Activated naive CD8-positive, alpha-beta T cell treated with anti-CD3 and anti-CD28 coated beads, Interleukin-2, amount 50 U/mL, for 24 hours (primary cell): Measurements from ENCODE around the gene SMIM35.

Source experiments
- ATAC-seq: fragments of 150-1000 bp; cut with Tn5 transposase; one replicate; pipeline ENCODE4 v1.10.0; 2021
- DNase-seq: peaks from one replicate; pipeline ENCODE4 v3.0.0; 2021
- H3K27ac Mint-ChIP-seq: one replicate; pipeline ENCODE4 v1.8.0; 2021; ENCODE audit warnings: mild to moderate bottlenecking, mixed read lengths
- H3K27me3 Mint-ChIP-seq: one replicate; pipeline ENCODE4 v1.8.0; 2021; ENCODE audit warnings: mixed read lengths
- H3K36me3 Mint-ChIP-seq: one replicate; pipeline ENCODE4 v1.8.0; 2021; ENCODE audit warnings: low read depth, mixed read lengths
- H3K4me1 Mint-ChIP-seq: one replicate; pipeline ENCODE4 v1.8.0; 2021; ENCODE audit warnings: mixed read lengths
- H3K4me3 Mint-ChIP-seq: one replicate; pipeline ENCODE4 v1.8.0; 2021; ENCODE audit warnings: mild to moderate bottlenecking, moderate library complexity, mixed read lengths
- H3K9me3 Mint-ChIP-seq: one replicate; pipeline ENCODE4 v1.8.0; 2021; ENCODE audit warnings: mixed read lengths

Gene SMIM35

DNA sequence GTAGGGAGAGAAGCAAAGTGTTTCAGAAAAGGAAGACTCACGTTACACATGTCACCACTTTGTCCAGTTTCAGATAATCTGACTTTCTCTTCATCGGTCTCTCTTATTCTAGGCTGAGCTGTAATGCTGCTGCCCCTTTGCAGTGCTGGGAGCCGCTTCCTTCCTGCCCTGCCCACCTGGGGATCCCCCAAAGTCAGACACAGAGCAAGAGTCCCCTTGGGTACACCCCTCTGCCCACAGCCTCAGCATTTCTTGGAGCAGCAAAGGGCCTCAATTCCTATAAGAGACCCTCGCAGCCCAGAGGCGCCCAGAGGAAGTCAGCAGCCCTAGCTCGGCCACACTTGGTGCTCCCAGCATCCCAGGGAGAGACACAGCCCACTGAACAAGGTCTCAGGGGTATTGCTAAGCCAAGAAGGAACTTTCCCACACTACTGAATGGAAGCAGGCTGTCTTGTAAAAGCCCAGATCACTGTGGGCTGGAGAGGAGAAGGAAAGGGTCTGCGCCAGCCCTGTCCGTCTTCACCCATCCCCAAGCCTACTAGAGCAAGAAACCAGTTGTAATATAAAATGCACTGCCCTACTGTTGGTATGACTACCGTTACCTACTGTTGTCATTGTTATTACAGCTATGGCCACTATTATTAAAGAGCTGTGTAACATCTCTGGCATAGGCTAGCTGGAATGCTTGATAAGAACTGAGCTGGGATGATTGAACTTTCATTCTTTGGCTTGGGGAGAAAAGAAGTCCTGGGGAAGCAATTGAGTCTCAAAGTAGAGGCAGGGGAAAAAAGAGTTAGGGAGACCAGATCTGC is 31.2 kb upstream of the SMIM35 start:
- Mint-ChIP-seq H3K27me3 (peaks cover 9% of the 10 kb centered on the region), H3K9me3 (no peaks in the 10 kb centered on the region), H3K4me1 (peaks cover 2% of the 10 kb centered on the region), H3K36me3 (no peaks in the 10 kb centered on the region), H3K27ac (no peak overlapping the region), H3K4me3 (no peak overlapping the region)
- peak; percentile 7 for DNase-seq
- peak; percentile 59 for ATAC-seq

DNA sequence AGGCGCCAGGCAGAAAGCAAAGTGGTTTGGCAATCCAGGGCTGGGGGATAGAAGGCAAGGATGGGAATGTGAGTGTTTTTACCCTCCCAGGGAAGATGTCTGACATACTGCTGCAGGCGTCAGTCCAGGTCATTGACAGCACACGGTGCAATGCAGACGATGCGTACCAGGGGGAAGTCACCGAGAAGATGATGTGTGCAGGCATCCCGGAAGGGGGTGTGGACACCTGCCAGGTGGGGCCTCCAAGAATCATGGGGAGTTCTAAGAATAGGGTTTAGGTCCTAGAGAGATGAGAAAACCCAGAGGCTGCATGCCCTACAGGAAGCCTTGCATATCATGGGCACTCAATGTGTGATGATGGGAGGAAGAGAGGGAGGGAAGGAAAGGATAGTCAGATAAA is 28.3 kb upstream of the SMIM35 start:
- Mint-ChIP-seq H3K9me3 (no peaks in the 10 kb centered on the region), H3K4me3 (no peak overlapping the region), H3K27me3 (peaks cover 7% of the 10 kb centered on the region), H3K36me3 (no peaks in the 10 kb centered on the region), H3K27ac (no peak overlapping the region), H3K4me1 (peaks cover 2% of the 10 kb centered on the region)
- DNase-seq (no peak), ATAC-seq (no peak)

DNA sequence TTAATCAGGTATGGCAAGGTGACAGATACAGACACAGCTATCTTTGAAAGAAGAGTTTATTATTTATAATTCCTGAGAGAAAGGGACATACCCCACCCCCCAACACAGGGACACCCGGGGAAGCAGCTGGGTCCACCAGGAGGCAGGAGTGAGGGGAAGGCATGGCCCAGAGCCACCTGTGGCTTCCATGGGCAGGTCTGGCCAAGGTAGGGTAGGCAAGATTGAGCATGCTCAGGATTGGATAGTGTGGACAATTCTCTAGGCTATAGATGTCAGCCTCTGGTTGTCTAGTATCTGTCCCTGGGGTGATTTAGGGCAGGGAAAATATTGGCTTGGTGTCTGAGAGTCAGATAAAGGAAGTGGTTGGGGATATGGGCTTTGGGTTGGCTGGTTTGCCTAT is 27.5 kb upstream of the SMIM35 start:
- Mint-ChIP-seq H3K27ac (no peak overlapping the region), H3K27me3 (peaks cover 7% of the 10 kb centered on the region), H3K4me1 (peaks cover 2% of the 10 kb centered on the region), H3K4me3 (no peak overlapping the region), H3K9me3 (no peaks in the 10 kb centered on the region), H3K36me3 (no peaks in the 10 kb centered on the region)
- DNase-seq (no peak), ATAC-seq (no peak)

DNA sequence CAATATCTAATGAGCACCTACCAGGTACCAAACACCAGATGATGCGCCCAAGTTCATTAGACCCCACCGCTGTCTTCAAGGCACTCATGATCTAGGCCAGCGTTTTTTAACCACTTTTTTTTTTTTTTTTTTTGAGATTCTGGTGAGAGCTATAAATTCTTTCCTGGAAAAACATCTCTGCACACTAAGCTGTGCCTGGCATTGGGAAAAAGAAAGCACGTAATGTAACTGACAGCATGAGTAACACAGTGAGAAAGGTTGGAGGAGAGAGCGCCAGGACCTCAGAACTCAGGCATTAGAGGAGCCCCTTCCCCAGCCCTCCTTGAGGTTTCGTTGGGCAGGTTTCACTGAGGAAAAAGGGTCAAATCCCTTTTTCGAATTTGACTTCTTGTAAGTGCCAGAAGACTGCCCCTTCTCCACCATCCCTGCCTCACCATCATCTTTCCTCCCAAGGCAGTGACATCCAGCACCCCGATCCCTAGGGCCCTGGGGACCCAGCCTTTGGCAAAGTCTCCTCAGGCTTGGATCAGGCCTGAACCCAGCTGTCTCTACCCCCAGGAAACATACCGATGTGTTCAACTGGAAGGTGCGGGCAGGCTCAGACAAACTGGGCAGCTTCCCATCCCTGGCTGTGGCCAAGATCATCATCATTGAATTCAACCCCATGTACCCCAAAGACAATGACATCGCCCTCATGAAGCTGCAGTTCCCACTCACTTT is 26.1 kb upstream of the SMIM35 start:
- Mint-ChIP-seq H3K4me3 (no peak overlapping the region), H3K27ac (no peak overlapping the region), H3K4me1 (peaks cover 2% of the 10 kb centered on the region), H3K36me3 (no peaks in the 10 kb centered on the region), H3K9me3 (no peaks in the 10 kb centered on the region), H3K27me3 (peaks cover 5% of the 10 kb centered on the region)
- no peak for ATAC-seq
- no peak for DNase-seq

DNA sequence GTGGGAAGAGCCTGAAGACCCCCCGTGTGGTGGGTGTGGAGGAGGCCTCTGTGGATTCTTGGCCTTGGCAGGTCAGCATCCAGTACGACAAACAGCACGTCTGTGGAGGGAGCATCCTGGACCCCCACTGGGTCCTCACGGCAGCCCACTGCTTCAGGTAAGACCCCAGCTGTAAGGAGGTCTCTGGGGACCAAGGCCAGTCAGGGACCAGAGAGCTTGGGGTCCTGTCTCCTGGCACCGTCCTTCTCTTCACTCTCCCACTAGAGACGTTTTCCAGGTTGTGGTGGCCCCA is 24.9 kb upstream of the SMIM35 start:
- no peaks in the 10 kb centered on the region for H3K4me1 Mint-ChIP-seq
- no peak overlapping the region for H3K27ac Mint-ChIP-seq
- no peaks in the 10 kb centered on the region for H3K36me3 Mint-ChIP-seq
- DNase-seq (no peak), ATAC-seq (no peak)
- no peaks in the 10 kb centered on the region for H3K9me3 Mint-ChIP-seq
- no peak overlapping the region for H3K4me3 Mint-ChIP-seq
- peaks cover 5% of the 10 kb centered on the region for H3K27me3 Mint-ChIP-seq

DNA sequence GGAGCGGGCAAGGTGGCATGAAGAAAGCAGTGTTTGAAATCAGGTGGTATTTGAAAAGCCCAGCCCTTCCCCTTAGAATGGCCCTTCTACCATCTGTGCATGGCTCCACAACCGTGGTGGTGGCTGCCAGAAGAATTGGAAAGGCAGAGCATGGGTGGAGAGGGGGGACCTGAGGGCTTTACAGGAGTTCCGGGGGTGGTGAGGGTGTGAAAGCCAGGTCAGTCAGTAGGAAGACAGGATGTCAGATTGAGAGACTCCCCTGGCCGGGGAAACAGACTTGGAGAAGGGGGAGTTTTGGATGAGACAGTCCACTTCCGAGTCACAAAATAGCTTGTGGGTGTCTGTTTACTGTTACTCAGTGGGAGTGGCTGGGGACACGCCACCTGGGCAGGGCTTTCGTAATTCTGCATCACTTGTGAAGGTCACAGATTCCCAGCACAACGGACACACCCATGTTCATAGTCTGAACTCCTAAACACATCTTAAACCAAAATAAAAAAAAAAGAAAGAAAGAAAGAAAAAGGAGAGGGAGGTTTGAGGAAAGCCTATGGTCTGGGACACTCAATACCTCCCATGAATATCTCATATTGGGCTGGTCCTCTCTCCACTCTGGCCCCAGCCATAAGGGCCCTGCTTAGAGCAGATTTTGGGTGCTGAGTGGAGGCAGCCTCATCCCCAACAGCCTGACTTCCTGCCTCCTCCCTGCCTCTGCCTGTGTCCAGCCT is 24.4 kb upstream of the SMIM35 start:
- no peak for ATAC-seq
- no peak overlapping the region for H3K27ac Mint-ChIP-seq
- peaks cover 5% of the 10 kb centered on the region for H3K27me3 Mint-ChIP-seq
- no peaks in the 10 kb centered on the region for H3K4me1 Mint-ChIP-seq
- H3K9me3 Mint-ChIP-seq = no peaks in the 10 kb centered on the region
- DNase-seq = no peak
- no peak overlapping the region for H3K4me3 Mint-ChIP-seq
- no peaks in the 10 kb centered on the region for H3K36me3 Mint-ChIP-seq

DNA sequence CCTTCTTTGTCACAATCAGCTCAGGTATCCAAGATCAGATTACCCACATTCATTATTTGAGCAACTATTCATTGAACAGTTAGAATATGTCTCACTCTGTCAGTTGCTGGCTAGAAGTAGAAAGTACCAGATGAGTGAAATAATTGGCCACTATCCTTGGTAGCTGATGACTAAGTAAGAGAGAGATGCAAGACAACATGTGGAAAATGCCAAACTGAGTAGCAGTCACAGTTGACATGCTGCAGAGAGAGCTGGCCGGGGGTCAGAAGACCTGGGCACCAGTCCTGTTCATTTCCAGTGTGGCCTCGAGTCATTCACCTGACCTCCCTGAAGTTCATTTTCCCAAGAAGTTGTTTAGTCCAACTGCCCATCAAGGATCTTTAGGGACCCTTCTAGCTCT is 22.5 kb upstream of the SMIM35 start:
- Mint-ChIP-seq H3K9me3 (no peaks in the 10 kb centered on the region), H3K4me1 (no peaks in the 10 kb centered on the region), H3K27me3 (peaks cover 3% of the 10 kb centered on the region), H3K36me3 (no peaks in the 10 kb centered on the region), H3K27ac (no peak overlapping the region), H3K4me3 (no peak overlapping the region)
- DNase-seq (no peak), ATAC-seq (no peak)

DNA sequence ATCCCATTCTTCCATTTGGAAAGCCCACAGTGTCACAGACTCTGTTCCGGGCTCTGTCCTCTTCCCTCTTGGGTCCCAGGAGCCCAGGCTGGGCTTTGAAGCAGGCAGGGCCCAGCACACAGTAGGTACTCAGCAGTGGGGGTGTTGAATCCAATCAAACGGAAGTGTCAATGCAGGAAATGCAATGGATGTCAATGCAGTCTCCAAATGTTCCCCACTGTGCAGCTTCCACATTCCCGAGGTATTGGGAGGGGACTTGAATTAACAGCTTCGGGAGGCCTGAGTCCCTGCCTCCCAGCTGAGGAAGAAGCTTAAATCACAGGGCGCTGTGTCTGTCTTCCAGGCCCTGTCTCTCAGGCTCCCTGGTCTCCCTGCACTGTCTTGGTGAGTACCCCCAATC is 21.8 kb upstream of the SMIM35 start:
- DNase-seq (no peak), ATAC-seq (no peak)
- Mint-ChIP-seq H3K27ac (no peak overlapping the region), H3K4me1 (no peaks in the 10 kb centered on the region), H3K36me3 (no peaks in the 10 kb centered on the region), H3K9me3 (no peaks in the 10 kb centered on the region), H3K4me3 (no peak overlapping the region), H3K27me3 (peaks cover 3% of the 10 kb centered on the region)

DNA sequence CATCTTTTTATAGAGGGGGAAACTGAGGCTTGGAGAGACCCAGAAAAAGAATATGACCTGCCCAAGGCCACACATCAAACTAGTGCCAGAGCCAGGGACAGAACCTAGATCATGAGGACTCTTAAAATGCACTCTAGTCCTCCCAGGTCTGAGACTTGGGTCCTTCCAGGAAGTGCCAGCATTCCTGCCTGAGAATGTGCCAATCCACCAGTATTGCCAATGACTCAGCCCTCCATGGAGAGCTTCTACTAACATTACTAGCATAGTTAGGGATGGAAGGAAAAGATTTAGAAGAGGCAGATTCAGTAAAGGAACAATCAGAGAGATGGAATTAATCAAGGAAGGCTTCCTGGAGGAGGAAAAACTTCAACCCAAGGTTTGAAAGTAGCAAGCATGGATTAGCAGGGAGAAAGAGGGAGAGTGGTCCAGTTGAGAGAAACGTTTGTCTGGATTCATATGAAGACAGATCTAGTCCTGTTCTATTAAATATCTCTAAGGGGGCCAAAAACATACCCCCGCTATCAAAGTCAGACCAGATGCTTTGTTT is 20.1 kb upstream of the SMIM35 start:
- no peak overlapping the region for H3K4me3 Mint-ChIP-seq
- H3K36me3 Mint-ChIP-seq = no peaks in the 10 kb centered on the region
- H3K4me1 Mint-ChIP-seq = no peaks in the 10 kb centered on the region
- no peak for DNase-seq
- no peak overlapping the region for H3K27ac Mint-ChIP-seq
- H3K9me3 Mint-ChIP-seq = no peaks in the 10 kb centered on the region
- ATAC-seq = no peak
- no peaks in the 10 kb centered on the region for H3K27me3 Mint-ChIP-seq

DNA sequence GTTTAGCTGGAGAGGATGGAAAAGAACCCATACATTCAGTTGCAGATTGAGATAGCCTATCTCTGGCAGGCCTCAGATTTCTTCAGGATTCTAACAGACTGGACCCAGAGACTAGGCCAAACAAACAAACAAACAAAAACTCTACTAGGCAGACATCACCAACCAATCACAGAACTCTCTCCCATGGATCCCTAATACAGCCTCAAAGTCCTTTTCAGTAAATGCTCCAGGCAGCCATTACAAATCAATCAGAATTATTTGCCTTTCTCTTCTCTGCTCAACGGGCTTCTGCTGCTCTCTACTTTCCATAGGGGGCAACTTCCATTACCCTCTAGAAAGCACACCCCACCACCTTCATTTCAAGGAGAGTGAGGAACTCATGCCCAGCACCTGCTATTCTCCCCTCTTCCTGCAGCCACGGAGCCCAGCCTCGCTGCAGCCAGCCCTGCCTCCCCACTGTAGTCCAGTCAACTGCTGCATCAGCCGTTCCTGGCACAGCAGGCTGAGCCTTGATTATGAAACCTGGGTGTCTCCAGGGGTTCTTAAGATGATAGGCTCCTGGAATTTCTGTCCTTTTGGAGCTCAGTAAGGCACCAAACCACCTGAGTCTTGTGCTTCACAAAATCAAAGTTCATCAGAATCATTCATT is 19.0 kb upstream of the SMIM35 start:
- no peak overlapping the region for H3K27ac Mint-ChIP-seq

DNA sequence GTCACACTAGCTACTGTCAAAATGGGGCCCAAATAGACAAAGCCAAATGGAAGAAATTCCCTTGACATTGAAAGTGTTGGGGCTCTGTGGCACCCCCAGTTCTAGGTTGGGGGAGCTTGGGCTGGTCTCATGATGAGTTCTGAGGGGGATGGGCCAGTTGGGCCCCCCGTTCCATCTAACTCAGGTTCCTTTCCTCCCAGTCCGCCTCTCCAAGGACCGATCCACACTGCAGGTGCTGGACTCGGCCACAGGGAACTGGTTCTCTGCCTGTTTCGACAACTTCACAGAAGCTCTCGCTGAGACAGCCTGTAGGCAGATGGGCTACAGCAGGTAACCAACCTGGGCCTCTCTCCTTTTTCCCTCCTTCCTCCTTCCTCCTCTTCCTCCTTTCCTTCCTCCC is 17.7 kb upstream of the SMIM35 start:
- H3K9me3 Mint-ChIP-seq = no peaks in the 10 kb centered on the region
- no peak for ATAC-seq
- H3K36me3 Mint-ChIP-seq = no peaks in the 10 kb centered on the region
- no peaks in the 10 kb centered on the region for H3K4me1 Mint-ChIP-seq
- H3K4me3 Mint-ChIP-seq = no peak overlapping the region
- DNase-seq = no peak
- H3K27me3 Mint-ChIP-seq = no peaks in the 10 kb centered on the region
- H3K27ac Mint-ChIP-seq = no peak overlapping the region

More for the DNA sequence above, 19.0 kb upstream of the SMIM35 start:
- H3K4me3 Mint-ChIP-seq = no peak overlapping the region
- ATAC-seq (no peak), DNase-seq (no peak)
- H3K9me3 Mint-ChIP-seq = no peaks in the 10 kb centered on the region
- H3K27me3 Mint-ChIP-seq = no peaks in the 10 kb centered on the region
- no peaks in the 10 kb centered on the region for H3K4me1 Mint-ChIP-seq
- H3K36me3 Mint-ChIP-seq = no peaks in the 10 kb centered on the region

DNA sequence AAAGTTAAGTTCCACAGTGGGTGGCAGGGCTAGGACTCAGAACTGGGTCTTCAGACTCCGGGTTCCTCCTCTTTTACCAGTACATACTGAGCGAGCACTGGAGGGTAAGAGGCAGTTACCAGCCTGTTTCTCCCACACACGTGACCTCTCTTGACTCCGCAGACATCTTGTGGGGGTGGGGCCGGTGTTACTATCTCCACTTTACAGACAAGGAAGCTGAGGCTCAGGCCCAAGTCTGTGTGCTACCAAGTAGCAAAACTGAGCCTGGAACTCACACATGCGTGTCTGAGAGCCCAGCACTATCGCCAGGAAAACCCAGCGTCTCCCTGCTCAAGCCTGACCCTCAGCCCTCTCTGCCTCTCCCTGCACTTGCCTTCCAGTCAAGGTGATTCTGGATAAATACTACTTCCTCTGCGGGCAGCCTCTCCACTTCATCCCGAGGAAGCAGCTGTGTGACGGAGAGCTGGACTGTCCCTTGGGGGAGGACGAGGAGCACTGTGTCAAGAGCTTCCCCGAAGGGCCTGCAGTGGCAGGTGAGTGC is 16.0 kb upstream of the SMIM35 start:
- ATAC-seq (no peak), DNase-seq (no peak)
- H3K27ac Mint-ChIP-seq = no peak overlapping the region
- no peaks in the 10 kb centered on the region for H3K27me3 Mint-ChIP-seq
- peaks cover 2% of the 10 kb centered on the region for H3K4me1 Mint-ChIP-seq
- no peaks in the 10 kb centered on the region for H3K9me3 Mint-ChIP-seq
- no peaks in the 10 kb centered on the region for H3K36me3 Mint-ChIP-seq
- H3K4me3 Mint-ChIP-seq = no peak overlapping the region

DNA sequence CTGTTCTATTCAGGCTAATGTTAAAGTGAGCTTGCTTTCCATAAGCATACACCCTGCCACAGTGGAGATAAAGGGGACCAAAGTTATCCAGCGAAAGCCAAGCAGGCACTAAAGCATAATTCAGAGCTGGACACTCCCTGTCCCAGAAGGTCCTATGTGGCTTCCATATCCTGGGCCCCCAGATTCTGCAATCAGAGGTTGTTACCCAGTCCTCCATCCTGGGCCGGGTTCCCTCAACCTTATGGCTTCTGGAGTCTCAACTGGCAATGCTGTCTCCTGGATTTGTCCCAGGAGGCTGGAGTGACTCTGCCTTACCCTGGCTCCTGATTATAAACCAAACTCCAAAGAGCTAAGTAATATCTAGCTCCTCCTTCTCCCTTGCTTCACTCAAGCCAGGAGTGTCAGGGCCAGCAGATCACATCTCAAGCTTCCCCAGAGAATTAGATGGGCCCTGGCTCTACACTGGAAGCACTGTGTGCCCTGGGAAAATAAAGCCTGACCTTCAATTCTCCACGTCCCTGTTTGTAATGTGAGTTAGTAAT is 14.0 kb upstream of the SMIM35 start:
- no peaks in the 10 kb centered on the region for H3K36me3 Mint-ChIP-seq
- ATAC-seq (no peak), DNase-seq (no peak)
- no peaks in the 10 kb centered on the region for H3K9me3 Mint-ChIP-seq
- H3K27ac Mint-ChIP-seq = no peak overlapping the region
- H3K27me3 Mint-ChIP-seq = peaks cover 2% of the 10 kb centered on the region
- no peak overlapping the region for H3K4me3 Mint-ChIP-seq
- H3K4me1 Mint-ChIP-seq = peaks cover 2% of the 10 kb centered on the region
